ENCODE data around the gene LRP6. TPM values are rescaled to one million over a fixed set of nuclear protein-coding genes. Genes with fewer than 3 reads are reported as not detected.

The LRP6 gene
- total RNA-seq, 2 donors from 2014 or later: 23.0 to 34.7 TPM

DNA sequence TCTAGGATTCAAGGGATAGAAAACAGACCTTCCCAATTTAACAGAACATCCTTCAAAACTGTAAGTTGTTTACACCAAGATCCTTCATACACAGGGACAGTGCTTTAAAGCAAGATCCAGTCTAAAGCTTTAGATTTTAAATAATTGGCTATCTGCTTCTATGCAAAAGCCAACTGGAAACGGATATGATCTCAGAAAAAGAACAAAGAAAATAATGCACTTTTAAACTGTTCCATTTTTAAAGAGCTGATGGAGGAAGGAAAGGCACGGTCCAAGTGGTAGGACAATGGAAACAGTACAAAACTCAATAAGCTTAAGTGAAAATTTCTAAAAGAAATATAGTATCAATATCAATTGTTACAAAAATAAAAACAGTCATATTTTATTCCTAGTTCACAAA, 27.7 kb downstream of the LRP6 start:
- Histone ChIP-seq H3K27ac (no peak overlapping the region), H3K27me3 (replicated peaks; ENCODE audit: insufficient read depth) (no peaks in the 10 kb centered on the region), H3K36me3 (no peaks in the 10 kb centered on the region), H3K9me3 (no peaks in the 10 kb centered on the region), H3K4me1 (replicated peaks) (no peaks in the 10 kb centered on the region), H3K4me3 (no peak overlapping the region)
- 50% methylated on average over 2 of the region's 2 CpGs for WGBS
- no peak for DNase-seq (ENCODE audit: low spot score)
- intact Hi-C loops (cut with DNase I): no loop called here
- TF ChIP-seq POLR2AphosphoS5 (IDR thresholded peaks at IDR 0.05) (no peak), POLR2A (IDR thresholded peaks at IDR 0.05) (no peak)
- TF ChIP-seq, protein P1, sequence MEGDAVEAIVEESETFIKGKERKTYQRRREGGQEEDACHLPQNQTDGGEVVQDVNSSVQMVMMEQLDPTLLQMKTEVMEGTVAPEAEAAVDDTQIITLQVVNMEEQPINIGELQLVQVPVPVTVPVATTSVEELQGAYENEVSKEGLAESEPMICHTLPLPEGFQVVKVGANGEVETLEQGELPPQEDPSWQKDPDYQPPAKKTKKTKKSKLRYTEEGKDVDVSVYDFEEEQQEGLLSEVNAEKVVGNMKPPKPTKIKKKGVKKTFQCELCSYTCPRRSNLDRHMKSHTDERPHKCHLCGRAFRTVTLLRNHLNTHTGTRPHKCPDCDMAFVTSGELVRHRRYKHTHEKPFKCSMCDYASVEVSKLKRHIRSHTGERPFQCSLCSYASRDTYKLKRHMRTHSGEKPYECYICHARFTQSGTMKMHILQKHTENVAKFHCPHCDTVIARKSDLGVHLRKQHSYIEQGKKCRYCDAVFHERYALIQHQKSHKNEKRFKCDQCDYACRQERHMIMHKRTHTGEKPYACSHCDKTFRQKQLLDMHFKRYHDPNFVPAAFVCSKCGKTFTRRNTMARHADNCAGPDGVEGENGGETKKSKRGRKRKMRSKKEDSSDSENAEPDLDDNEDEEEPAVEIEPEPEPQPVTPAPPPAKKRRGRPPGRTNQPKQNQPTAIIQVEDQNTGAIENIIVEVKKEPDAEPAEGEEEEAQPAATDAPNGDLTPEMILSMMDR (IDR thresholded peaks at IDR 0.05): no peak

DNA sequence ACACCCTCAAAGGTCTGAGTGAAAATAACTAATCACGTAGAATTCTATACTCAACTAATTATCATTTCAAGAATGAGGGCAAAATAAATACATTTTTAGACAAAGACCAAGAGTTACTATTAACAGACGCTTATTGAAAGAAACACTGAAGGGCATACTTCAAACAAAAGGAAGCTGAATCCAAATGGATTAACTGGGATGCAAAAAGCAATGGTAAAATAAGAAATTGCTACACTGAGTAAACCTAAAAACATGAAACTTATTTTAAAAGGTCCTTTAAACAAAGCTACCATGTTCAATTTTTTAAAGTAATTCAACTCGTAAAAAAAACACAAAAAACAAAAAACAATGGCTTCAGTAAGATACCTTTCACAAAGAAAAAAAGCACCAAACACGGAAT, 28.2 kb downstream of the LRP6 start:
- no peaks in the 10 kb centered on the region for H3K4me1 ChIP-seq (replicated peaks)
- no peaks in the 10 kb centered on the region for H3K36me3 ChIP-seq
- TF ChIP-seq POLR2A (IDR thresholded peaks at IDR 0.05): no peak
- no peak for TF ChIP-seq POLR2AphosphoS5 (IDR thresholded peaks at IDR 0.05)
- TF ChIP-seq, protein P1 (IDR thresholded peaks at IDR 0.05): no peak
- no peaks in the 10 kb centered on the region for H3K9me3 ChIP-seq
- no peak overlapping the region for H3K27ac ChIP-seq
- no peaks in the 10 kb centered on the region for H3K27me3 ChIP-seq (replicated peaks; ENCODE audit: insufficient read depth)
- intact Hi-C loops (cut with DNase I): no loop called here
- no peak for DNase-seq (ENCODE audit: low spot score)
- no peak overlapping the region for H3K4me3 ChIP-seq
- WGBS: 93% methylated on average over 4 of the region's 4 CpGs

DNA sequence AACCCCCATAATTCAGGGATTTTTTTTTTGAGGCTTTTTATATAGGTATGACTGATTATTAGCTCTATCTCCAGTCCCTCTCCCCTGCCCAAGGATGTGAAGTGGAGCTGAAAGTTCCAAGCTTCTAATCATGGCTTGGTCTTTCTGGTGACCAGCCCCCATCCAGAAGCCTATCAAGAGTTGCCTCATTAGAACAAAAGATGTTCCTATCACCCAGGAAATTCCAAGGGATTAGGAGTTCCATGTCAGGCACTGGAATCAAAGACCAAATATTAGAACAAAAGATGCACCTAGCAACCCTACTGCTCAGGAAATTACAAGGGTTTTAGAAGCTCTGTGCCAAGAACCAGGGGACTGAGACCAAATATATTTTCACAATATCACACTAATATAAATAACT, 29.9 kb downstream of the LRP6 start:
- intact Hi-C loops (cut with DNase I): no loop called here
- H3K27me3 ChIP-seq (replicated peaks; ENCODE audit: insufficient read depth): no peaks in the 10 kb centered on the region
- H3K4me3 ChIP-seq: no peak overlapping the region
- H3K36me3 ChIP-seq: no peaks in the 10 kb centered on the region
- DNase-seq (ENCODE audit: low spot score): no peak
- TF ChIP-seq POLR2A (IDR thresholded peaks at IDR 0.05) (no peak), POLR2AphosphoS5 (IDR thresholded peaks at IDR 0.05) (no peak)
- TF ChIP-seq, protein P1 (IDR thresholded peaks at IDR 0.05): no peak
- no peaks in the 10 kb centered on the region for H3K9me3 ChIP-seq
- no peak overlapping the region for H3K27ac ChIP-seq
- H3K4me1 ChIP-seq (replicated peaks): no peaks in the 10 kb centered on the region

DNA sequence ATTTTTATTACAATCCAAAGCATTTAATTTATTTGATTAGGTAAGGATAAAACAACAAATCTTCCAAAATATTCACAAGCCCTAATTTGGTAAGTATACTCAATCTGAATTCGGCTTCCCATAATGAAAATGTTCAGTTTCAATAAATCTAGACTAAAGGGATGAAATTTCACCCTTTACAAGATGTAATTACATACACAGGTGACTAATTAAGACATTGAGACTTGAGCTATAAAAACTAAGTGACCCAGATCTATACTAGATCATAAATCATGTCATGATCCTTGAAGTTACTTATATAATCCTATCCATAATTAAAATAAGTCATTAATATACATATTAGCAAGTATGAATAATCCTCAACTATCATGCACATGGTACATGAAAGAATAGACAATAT, 36.6 kb downstream of the LRP6 start:
- TF ChIP-seq, protein P1 (IDR thresholded peaks at IDR 0.05): no peak
- no peak for TF ChIP-seq POLR2AphosphoS5 (IDR thresholded peaks at IDR 0.05)
- TF ChIP-seq POLR2A (IDR thresholded peaks at IDR 0.05): no peak
- H3K36me3 ChIP-seq: no peaks in the 10 kb centered on the region
- WGBS: 67% methylated on average over 1 of the region's 1 CpG
- no peak overlapping the region for H3K4me3 ChIP-seq
- no peaks in the 10 kb centered on the region for H3K9me3 ChIP-seq
- no peak for DNase-seq (ENCODE audit: low spot score)
- H3K27ac ChIP-seq: no peak overlapping the region
- no peaks in the 10 kb centered on the region for H3K27me3 ChIP-seq (replicated peaks; ENCODE audit: insufficient read depth)
- no peaks in the 10 kb centered on the region for H3K4me1 ChIP-seq (replicated peaks)
- intact Hi-C loops (cut with DNase I): no loop called here

DNA sequence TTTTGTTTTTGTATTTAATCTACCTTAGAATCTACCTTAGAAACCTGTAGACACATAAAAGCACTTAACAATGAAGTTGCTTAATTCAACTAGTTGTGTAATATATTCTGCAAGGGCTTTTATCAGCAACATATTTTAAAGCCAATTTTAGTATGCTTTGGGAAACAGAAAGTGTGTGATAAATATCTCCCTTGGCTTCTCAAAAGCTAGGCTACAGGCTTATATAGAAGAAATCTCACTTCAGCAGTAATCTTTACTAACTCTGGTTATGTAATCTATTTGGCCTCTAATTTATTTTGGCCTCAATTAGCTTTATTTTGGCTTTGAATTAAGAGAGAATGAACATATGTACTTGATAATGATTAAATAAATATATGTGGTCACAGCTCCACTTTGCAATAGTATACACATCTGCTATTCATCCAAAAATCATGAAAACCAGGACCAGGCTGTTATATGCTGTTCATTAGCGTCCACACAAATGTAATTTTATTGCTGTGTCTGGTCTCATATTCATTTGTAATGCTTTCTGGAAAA, 37.2 kb downstream of the LRP6 start:
- no peaks in the 10 kb centered on the region for H3K9me3 ChIP-seq
- DNase-seq (ENCODE audit: low spot score): no peak
- WGBS: 74% methylated on average over 1 of the region's 1 CpG
- H3K36me3 ChIP-seq: no peaks in the 10 kb centered on the region
- TF ChIP-seq, protein P1 (IDR thresholded peaks at IDR 0.05): no peak
- TF ChIP-seq POLR2A (IDR thresholded peaks at IDR 0.05) (no peak), POLR2AphosphoS5 (IDR thresholded peaks at IDR 0.05) (no peak)
- intact Hi-C loops (cut with DNase I): no loop called here
- no peak overlapping the region for H3K27ac ChIP-seq
- no peaks in the 10 kb centered on the region for H3K27me3 ChIP-seq (replicated peaks; ENCODE audit: insufficient read depth)
- no peaks in the 10 kb centered on the region for H3K4me1 ChIP-seq (replicated peaks)
- H3K4me3 ChIP-seq: no peak overlapping the region

Measured in prostate gland (tissue), 2 donors.